Adrenal gland (tissue), 5 donors: ENCODE results near the gene STXBP1.

ENCODE experiments used
- CTCF ChIP-seq, 6 experiments: fragments of 450-650 bp in 4 of 6; fragments of 200-600 bp in 2 of 6; sonication (generic) in 1 of 6; IDR thresholded peaks; 1 replicate in 5 of 6; 2 replicates in 1 of 6; pipeline versions ENCODE4 v1.5.1 to v1.8.0; 2016 to 2021; ENCODE audit warnings: antibody characterized with exemption in 6 of 6, mild to moderate bottlenecking in 2 of 6, moderate library complexity in 1 of 6
- POLR2A ChIP-seq, 2 donors: fragments of 450-650 bp; IDR thresholded peaks; one replicate each; pipeline ENCODE4 v1.6.1; 2017; ENCODE audit warnings: antibody characterized with exemption in 2 of 2, mild to moderate bottlenecking in 2 of 2, moderate library complexity in 1 of 2
- donor health status: DM: no; HTN: no; CAD: no.

GRCh38 chr9:127637322-127637847 lies 25.3 kb downstream of the STXBP1 start:
- no peak for TF ChIP-seq CTCF (IDR thresholded peaks at IDR 0.05)
- TF ChIP-seq POLR2A (IDR thresholded peaks at IDR 0.05) = no peak
